Activated gamma-delta T cell treated with anti-CD3 and anti-CD28 coated beads, Interleukin-2, amount 50 U/mL, for 16 hours (primary cell): Measurements from ENCODE around the gene TBC1D20.
A peak's percentile ranks its signal among the peaks of the same experiment; 100 is the strongest.

Experiments used
- DNase-seq: peaks from one replicate; pipeline ENCODE4 v3.0.0-alpha.2; 2020; ENCODE audit warnings: low read depth

The TBC1D20 gene

DNA sequence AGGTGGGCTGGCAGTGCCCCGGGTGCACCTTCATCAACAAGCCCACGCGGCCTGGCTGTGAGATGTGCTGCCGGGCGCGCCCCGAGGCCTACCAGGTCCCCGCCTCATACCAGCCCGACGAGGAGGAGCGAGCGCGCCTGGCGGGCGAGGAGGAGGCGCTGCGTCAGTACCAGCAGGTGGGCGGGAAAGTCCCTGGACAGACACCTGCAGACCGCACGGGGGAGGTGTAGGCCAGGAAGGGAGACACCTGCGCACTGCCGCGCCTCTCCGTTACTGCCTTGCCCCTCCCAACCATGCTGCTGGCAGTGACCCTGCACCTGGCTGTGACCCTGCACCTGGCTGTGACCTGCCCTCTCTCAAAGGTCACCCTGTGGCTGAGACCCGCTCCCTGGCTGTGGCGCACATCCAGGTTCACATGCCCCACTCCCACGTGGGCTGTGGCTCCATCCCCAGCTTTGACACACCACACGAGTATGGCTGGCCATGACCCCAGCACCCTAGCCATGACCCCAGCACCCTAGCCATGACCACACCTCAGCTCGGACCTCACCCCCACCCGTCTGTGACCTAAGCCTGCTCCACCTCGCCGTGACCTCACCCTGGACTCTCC lies 42.7 kb downstream of the TBC1D20 start:
- DNase-seq: no peak

DNA sequence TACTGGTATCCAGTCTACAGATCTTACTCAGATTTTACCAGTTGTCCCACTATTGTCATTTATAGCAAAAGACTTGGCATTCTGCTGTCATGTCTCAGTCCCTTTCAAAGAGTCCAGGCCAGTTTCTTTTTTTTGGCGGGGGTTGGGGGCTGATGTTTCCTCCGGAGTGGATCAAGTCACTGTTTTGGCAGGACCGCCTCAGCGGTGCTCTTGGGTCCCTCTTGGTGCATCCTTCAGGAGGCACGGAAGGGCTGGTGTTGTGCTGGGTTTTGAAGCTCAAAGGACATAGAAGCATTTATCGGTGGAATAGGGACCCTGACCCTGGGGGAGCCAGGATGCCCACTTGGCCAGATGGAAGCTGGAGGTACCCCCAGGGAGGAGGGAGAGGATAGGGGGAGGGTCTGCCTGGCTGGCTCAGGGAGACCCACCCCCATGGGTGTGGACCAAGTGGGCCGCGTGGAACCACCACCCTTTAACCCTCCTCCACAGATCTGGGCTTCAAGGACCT lies 43.4 kb downstream of the TBC1D20 start:
- no peak for DNase-seq

DNA sequence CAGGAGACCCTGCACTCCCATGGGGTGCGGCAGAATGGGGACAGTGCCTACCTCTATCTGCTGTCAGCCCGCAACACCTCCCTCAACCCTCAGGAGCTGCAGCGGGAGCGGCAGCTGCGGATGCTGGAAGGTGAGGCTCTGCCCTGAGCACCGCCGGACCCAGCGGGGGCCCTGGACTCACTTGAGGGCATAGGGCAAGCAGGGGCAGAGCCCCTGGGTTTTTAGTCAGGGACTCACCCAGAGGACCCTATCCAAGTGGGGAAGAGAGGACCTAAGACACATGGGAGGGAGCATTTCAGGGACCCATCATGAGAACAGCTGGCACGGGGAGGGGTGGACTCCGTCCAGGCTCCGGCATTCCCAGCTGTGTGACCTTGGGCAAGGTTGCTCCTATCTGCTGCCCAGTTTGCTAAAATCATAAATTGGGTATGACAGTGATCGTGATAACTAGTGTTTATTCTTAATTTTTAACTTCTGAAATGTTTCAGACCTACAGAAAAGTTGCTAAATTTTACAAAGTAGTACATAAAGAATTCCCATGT lies 44.5 kb downstream of the TBC1D20 start:
- no peak for DNase-seq

DNA sequence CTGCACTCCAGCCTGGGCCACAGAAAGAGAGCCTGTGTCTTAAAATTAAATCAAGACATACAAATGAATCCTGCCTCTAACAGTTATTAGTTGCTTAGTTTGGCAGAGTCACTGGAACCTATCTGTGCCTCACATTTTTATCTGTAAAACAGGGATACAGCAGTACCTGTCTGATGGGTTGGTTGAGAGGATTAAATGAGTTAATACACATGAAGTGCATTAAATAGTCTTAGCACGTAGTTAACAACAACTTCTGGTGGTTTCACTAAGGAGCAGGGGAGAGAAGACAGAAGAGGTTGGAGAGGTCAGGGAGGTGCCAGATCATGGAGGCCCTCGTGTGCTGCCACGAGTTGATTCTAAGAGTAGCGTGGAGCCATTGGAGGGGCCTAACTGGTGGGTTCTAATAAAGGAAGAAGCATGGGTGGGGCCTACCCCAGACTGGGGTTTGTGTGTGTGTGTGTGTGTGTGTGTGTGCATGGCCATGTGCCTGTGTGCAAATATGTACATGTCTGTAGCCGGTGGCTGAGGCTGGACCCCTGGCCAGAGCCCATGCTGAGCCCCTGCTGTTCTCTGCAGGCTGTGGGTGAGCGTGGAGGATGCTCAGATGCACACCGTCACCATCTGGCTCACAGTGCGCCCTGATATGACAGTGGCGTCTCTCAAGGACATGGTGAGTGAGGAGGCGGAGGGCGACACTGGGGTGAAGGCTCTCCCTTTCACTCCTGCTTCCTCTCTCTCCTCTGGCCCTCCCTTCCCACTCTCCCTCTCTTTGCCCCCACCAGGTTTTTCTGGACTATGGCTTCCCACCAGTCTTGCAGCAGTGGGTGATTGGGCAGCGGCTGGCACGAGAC lies 45.2 kb downstream of the TBC1D20 start:
- no peak for DNase-seq

DNA sequence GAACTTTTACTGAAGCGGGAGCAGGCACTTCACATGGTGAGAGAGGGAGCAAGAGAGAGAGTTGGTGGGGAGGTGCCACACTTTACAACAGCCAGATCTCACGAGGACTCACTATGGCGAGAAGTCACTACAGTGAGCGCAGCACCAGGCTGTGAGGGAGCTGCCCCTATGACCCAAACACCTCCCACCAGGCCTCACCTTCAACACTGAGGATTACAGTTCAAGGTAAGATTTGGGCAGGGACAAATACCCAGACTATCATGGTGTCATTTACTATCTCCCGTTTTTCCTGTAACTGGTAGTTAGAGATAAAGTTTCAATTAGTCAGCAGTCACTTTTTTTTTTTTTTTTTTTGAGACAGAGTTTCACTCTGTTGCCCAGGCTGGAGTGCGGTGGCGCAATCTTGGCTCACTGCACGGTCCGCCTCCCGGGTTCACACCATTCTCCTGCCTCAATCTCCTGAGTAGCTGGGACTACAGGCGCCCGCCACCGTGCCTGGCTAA lies 46.5 kb downstream of the TBC1D20 start:
- no peak for DNase-seq

DNA sequence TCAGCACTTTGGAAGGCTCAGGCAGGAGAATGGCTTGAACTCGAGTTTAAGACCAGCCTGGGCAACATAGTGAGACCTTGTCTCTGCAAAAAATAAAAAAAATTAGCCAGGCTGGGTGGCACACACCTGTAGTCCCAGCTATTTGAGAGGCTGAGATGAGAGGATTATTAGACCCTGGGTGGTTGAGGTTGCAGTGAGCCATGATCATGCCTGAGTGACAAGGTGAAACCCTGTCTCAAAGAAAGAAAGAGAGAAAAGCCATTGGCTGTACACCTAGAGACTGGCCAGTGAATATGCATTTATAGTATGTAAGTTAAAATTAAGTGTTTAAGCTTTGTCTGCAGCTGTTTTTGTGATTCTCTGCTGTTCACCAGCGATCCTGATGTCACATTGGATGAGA lies 48.2 kb downstream of the TBC1D20 start:
- DNase-seq: no peak

DNA sequence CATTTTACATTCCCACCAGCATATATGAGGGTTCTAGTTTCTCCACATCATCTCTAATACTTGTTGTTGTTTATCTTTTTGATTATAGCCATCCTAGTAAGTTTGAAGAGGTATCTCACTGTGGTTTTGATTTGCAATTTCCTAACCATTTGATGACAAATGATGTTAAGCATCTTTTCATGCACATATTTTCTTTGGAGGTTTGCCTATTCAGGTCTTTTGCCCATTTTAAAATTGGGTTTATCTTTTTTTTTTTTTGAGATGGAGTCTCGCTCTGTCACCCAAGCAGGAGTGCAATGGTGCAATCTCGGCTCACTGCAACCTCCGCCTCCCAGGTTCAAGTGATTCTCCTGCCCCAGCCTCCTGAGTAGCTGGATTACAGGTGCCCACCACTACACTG lies 50.3 kb downstream of the TBC1D20 start:
- no peak for DNase-seq

DNA sequence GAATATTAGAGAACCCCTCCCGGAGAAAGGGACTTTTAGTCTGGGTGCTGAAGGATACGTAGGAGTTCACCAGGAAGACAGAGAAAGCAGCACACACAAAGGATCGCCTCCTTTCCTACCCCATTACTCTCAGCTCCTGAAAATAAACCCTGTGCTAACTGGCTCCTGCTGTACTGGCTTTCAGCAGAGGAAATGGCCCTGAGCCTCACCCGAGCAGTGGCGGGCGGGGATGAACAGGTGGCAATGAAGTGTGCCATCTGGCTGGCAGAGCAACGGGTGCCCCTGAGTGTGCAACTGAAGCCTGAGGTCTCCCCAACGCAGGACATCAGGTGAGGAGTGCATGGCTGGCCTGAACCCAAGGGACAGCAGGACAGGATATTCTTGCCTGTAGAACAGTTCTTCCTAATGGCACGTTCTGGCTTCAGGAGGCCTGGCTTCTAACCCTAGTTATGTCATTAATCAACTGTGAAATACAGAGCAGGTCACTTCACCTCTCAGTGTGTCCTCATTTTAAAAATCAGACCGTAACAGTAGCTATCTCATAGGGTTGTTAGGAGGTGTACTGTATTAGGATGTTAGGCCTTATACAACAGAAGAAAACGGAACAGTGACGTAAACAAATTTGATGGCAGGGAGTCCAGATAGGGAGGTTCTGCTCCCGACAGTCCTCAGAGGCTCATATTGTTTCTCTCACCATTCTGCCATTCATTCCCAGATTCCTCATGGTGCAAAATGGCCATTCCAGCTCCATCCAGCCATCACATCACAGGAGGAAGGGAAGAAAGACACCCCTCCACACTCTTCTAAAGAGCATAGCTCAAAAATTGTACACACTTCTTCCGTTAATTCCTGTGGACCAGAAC lies 52.4 kb downstream of the TBC1D20 start:
- no peak for DNase-seq

DNA sequence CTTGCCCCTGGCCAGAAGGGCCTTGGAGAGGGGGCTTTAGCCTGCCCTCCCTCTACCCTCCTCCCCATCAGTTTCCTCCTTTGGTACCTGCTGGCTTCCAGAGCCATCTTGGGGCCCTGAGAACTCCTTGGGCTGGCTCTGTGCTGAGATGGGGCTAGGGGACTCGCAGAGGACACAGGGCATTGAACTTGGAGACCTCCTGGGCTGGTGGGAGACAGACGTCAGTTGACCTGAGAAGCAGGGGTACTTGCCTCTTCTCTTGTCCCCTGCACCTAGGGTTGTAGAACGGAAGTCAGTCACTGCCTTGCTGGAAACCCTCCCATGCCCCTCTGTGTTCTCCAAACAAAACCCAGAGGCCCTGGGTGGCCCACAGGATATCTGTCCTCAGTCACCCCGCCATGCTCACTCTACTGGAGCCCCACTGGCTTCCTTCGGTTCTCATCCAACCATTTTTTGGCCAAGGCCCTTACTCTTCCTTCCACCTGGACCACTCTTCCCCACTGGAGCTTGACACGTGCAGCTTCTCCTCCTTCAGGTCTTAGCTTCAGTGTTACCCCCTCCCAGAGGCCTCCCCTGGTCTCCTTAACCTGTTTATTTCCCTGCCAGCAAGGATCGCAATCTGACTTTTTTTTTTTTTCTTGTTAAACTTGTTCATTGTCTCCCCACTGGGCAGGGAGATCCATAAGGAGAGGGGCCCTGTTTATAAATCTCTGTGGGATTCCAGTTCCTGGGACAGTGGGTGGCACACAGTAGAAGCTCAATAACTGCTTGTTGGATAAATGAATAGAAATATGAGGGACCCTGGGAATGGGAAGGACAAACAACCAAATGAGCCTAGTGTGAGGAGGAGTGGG lies 53.3 kb downstream of the TBC1D20 start:
- DNase-seq: no peak

DNA sequence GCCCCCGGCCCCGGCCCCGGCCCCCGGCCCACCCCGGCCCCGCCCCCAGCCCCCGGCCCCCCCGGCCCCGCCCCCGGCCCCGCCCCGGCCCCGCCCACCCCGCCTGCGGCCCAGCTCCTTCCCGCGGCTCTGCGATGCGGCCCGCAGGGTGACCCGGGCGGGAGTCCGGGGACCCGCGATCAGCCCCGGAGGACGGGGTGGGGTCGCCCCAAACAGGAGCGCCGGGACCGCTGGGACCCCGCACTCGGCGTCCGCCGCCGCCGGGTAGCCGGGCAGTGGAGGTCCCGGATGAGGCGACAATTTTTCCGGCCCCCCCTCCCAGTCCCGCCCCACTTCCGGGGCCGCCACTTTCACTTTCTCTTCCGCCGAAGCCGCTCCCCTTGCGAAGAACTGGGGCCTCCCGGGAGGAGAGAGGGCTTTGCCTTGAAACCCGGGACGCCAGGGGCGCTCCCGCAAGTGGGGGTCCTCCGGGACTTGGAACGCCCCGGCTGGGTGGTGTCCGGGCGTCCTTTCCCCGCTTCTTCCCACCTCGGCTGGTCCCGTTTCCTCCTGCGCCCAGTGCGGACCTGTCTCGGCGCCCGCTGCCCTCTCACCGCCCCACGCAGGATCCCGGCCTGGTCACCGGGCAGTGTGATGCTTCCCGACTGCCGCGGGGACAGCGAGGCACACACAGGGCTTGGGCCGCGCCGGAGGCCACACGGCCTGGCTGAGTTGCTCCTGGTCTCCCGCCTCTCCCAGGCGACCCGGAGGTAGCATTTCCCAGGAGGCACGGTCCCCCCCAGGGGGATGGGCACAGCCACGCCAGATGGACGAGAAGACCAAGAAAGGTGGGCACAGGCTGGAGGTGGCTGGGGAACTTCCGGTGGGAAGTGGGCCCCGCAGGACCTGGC lies 54.1 kb downstream of the TBC1D20 start, which contains the start of gene RBCK1:
Gene RBCK1, plus strand, starts transcription at position 347 of the 890 bp plus-strand sequence. Its CDS starts 459 bp downstream, at position 806.
- DNase-seq: peak; percentile 84

DNA sequence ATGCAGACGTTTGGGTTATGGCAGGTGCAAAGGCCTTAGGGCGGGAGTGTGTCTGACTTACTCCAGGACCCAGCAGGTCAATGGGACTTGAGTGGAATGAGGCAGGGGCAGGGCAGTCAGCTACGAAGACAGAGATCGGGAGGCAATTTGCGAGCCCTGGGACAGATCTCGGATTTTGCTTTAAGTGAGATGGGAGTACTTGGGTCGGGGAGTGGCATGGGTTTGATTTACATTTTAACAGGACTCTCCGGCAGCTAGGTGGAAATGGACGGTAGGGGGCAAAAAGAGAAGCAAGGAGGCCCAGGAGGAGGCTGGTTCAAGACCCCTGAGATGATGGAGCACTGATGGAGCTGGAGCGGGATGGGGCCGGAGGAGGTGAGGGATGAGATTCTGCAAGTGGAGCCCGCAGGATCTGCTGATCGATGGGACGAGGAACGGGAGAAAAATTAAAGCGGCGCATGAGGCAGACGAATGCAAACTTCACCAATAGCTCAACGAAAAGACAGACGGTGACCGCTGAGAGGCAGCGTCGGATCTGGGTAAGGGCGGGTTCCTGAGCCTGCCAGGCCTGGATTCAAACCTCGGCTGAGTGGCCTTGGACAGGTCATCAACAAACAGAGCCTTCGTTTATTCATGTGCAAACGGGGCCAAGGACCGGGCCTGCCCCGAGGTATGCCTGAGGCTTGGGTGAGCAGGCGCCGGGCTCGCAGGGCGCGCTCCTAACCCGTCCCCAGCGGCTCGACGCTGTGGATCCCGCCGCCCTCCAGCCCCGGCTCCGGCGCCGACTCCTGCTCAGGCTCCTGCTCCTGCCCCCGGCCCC lies 55.0 kb downstream of the TBC1D20 start:
- peak; percentile 42 for DNase-seq

DNA sequence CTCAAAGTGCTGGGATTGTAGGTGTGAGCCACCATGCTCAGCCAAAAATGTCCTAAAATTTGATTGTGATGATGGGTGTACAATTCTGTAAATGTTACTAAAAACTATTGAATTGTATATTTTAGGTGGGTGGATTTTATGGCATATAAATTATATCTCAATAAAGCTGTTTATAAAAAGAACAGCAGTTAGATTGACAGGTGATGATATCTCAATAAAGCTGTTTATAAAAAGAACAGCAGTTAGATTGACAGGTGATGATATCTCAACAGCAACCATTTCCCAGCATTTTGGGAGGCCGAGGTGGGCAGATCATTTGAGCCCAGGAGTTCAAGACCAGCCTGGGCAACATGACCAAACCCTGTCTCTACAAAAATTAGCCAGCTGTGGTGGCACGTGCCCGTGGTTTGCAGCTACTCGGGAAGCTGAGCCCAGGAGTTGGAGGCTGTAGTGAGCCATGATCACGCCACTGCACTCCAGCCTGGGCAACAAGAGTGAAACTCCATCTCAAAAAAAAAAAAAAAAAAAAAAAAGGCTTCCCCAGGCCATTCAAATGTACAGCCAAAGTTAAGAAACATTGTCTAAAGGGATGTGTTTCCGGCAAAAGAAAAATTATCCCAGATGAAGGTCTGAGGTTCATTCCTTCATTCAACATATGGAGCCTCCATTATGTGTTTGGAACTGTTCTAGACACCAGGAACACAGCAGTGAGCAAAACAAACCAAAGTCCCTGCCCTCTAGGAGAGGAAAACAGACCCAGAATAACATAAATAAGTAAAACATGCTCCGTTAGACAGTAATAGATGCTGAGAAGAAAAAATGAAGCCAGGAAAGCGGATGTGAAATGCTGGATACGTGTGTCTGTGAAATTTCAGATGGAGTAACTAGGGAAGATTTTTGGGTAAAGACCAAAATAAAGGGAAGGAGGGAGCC lies 55.9 kb downstream of the TBC1D20 start:
- no peak for DNase-seq

DNA sequence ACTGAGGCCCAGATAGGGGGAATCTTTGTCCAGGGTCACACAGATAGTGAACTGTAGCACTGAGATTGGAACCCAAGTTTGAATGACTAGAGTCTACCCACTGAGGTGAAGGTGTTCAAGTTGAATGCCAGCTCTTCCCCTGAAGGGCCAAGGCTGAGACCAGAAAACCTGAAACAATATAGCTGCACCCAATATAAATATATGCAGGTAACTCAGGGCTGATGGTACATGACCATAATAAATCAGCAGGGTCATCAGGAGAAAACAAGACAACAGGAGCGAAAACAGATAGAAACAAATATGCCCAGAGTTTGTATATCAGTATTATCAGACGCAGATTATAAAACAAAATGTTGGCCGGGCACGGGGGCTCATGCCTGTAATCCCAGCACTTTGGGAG lies 58.2 kb downstream of the TBC1D20 start:
- no peak for DNase-seq

DNA sequence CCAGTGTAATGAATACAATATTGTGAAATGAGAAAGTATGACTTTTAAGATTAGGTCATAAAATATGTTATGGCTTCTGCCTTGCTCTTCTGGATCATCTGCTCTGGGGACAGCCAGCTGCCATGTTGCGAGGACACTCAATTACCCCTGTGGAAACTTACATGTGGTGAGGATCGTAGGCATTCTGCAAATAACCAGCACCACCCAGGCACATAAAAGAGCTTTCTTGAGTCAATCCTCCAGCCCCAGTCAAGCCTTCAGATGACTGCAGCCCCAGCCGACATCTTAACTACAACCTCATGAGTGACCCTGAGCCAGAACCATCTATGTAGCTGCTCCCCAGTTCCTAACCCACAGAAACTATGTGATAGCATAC lies 58.8 kb downstream of the TBC1D20 start:
- no peak for DNase-seq

DNA sequence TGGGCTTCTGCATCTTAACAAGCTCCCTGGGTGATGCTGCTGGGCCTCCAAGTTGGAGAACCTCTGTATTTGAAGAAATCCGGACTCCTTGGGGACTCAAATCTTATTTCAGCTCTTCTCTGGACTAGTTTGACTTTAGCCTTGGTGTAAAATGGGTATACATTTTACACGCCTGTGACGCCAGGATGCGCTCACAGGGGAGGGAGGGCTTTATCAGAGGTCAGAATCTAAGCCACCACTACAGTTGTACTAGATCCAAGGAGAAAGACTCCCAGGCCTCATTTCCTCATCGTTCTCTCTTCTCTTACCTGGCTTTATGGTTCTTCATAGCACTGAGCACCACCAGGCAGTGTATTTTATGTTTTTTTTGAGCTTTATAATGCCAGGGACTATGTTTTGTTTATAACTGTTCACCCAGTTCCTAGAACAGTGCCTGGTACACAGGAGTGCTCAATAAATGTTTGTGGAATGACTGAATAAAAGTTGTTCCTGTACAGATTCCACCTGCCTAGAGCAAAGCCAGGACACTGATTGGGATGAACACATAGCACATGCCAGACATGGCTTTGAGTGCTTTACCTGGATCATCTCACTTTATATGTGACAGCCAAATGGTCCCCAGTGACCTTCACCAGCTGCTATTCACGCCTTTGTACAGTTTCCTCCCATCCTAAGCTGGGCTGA lies 59.3 kb downstream of the TBC1D20 start:
- DNase-seq: no peak

DNA sequence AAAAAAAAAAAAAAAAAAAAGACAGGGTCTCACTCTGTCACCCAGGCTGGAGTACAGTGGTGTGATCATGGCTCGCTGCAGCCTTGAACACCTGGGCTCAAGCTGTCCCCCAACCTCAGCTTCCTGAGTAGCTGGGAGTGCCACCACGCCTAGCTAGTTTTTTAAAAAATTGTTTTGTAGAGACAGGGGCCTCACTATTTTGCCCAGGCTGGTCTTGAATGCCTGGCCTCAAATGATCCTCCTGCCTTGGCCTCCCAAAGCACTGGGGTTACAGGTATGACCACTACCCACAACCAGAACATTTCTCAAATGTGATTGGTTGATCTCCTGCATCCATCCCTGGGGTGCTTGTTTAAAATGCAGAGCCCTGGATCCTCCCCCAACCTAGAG lies 59.8 kb downstream of the TBC1D20 start:
- DNase-seq: no peak
